AG09309 (cell line): ENCODE measurements around the gene TBL1X.

Source experiments
- DNase-seq: peaks from one replicate; pipeline ENCODE4 v3.0.0-alpha.2; 2010; ENCODE audit warnings: low read depth
- H3K4me3 ChIP-seq: 2 replicates; pipeline ENCODE4 v1.5.1; 2011; ENCODE audit warnings: mild to moderate bottlenecking, low read depth, low read length, moderate library complexity; ENCODE audit not compliant: control insufficient read depth
- TF ChIP-seq, protein P1 (sequence below): IDR thresholded peaks from 2 replicates; pipeline ENCODE4 v1.5.1; 2011; ENCODE audit warnings: mild to moderate bottlenecking, low read depth, low read length, inconsistent platforms; ENCODE audit not compliant: insufficient read depth, control insufficient read depth; ENCODE audit errors: missing control alignments

The TBL1X gene

DNA sequence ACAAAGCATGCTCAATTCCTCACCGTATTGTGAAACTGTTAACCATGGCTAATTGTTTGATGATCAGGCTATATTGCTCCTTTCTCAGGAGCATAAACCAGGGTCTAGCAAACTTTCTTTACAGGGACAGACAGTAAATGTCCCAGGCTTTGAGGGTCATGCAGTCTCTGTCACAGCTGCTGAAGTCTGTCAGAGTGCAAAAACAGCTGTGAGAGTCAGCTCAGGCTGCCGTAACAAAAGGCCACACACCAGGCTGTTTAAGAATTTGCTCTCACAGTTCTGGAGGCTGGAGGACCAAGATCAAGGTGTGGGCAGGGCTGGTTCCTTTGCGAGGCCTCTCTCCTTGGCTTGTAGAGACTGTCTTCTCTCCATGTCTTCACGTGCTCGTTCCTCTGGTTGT lies 225.2 kb downstream of the TBL1X start:
- no peak overlapping the region for H3K4me3 ChIP-seq
- TF ChIP-seq, protein P1, sequence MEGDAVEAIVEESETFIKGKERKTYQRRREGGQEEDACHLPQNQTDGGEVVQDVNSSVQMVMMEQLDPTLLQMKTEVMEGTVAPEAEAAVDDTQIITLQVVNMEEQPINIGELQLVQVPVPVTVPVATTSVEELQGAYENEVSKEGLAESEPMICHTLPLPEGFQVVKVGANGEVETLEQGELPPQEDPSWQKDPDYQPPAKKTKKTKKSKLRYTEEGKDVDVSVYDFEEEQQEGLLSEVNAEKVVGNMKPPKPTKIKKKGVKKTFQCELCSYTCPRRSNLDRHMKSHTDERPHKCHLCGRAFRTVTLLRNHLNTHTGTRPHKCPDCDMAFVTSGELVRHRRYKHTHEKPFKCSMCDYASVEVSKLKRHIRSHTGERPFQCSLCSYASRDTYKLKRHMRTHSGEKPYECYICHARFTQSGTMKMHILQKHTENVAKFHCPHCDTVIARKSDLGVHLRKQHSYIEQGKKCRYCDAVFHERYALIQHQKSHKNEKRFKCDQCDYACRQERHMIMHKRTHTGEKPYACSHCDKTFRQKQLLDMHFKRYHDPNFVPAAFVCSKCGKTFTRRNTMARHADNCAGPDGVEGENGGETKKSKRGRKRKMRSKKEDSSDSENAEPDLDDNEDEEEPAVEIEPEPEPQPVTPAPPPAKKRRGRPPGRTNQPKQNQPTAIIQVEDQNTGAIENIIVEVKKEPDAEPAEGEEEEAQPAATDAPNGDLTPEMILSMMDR: no peak
- no peak for DNase-seq

DNA sequence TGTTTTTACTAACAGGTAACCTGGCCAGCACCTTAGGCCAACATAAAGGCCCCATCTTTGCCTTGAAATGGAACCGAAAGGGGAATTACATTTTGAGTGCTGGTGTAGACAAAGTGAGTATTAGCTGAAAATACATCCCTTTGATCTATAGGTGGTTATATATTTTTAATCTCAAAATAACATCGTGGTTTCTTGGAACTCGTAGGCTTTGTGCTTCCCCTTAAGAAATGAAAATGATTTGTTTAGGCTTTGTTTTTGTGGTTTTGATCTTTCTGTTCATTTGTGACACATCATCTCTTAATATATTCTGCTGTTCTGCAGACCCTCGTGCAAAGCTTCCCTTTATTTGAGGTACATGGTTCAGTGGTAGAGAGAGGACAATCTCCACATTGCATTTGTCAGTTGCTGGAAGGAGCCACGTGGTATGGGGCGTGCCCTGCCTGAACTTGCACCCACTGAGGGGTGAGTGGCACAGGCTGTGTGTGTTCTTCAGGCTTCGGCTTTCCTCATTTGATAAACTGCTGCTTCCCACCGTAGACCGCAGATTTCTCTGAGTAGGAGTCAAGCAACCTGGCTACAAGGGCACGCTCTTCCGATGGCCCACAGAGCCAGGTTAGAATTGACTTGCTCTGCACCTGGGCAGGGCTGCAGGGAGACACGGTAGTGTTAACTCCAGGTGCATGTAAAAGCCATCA lies 228.6 kb downstream of the TBL1X start:
- TF ChIP-seq, protein P1: no peak
- DNase-seq: no peak
- H3K4me3 ChIP-seq: no peak overlapping the region

DNA sequence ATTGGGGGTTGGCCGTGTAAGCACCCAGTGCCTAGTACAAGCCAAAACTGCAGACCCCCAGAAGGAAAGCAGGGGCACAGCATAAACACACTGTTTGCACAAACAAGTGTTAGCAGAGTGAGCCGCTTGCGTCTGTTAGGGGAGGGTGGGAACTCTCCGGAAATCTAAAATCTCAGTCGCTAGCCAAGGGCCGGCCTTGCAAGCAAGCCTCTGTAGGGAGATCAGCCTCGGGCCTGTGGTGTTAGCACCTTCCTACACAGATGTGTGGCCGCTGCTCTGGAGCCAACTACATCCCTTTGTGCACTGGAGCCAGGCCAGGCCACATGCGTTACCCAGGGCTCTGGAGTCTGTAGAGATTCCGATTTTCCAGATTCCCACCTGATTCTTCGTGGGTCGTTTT lies 233.7 kb downstream of the TBL1X start:
- no peak for DNase-seq
- TF ChIP-seq, protein P1: no peak
- no peak overlapping the region for H3K4me3 ChIP-seq

DNA sequence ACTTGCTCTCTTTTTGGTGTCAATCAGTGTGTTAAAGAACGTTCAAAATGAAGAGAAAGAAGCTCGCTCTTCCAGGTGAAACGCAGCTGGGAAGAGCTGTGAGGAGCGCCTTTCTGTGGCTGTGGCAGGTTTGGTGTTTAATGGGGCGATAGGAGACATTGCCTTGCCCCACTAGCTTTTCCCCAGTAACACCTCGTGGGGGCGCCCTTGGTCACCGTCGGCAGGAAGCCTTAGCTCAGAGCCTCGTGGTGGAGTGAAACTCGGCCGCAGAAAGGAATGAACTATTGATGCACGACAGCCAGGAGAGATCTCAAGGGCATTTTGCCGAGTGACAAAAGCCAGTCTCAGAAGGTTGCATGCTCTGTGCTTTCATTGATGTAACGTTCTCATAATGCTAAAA lies 235.7 kb downstream of the TBL1X start:
- DNase-seq: no peak
- H3K4me3 ChIP-seq: no peak overlapping the region
- TF ChIP-seq, protein P1: no peak

DNA sequence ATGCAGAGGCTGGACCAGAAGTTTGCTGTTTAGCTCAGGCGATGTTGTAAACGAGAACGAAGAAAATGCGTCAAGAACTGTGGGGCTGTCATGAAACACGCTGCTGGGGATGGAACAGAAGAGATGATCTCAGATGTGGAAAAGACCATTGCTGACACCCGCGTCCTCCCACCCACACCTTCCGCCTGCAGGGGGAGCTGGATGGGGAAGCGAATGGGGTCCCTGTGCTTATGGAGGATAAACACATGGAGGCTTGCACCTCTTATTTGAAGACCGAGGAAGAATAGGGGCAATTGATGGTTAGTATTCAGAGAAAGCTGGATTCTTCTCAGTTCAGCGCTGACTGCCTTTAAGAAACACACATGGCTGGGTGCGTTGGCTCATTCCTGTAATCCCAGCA lies 236.9 kb downstream of the TBL1X start:
- TF ChIP-seq, protein P1: no peak
- H3K4me3 ChIP-seq: no peak overlapping the region
- no peak for DNase-seq

DNA sequence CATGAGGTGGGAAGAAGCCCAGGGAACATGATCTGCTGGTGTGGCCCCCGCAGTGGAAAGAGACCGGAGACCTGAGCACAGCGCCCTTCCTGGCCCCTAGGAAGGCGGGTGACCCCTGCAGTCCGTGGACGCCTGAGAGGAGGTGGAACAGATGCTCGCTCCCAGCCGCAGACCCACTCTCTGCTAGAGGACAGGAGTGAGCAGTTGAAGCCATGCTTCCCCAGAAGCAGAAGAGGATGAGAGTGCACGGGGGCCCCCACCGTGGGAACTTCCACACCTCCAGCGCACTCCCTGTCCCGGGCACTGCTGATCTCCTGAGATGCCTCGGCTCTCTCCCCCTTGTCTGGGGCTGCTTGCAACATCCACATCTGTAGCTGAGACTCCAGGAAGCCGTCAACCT lies 238.5 kb downstream of the TBL1X start:
- DNase-seq: no peak
- no peak overlapping the region for H3K4me3 ChIP-seq

More for the DNA sequence above, 238.5 kb downstream of the TBL1X start:
- TF ChIP-seq, protein P1: no peak
